A673 (cell line): ENCODE results near the gene LSM6.

ENCODE experiments used
- EZH2 ChIP-seq: fragments of 200-600 bp; sonication (generic); IDR thresholded peaks from 2 replicates; pipeline ENCODE4 v1.6.1; 2017; ENCODE audit warnings: borderline replicate concordance, low read depth, mild to moderate bottlenecking, mixed read lengths, antibody characterized with exemption, low read length; ENCODE audit not compliant: poor library complexity, severe bottlenecking
- TF ChIP-seq, protein P1 (sequence below): fragments of 300-800, 200-600 bp; sonication (generic); conservative IDR thresholded peaks from 2 replicates; pipeline ENCODE4 v1.5.1; 2017; ENCODE audit warnings: low read depth, mild to moderate bottlenecking, antibody characterized with exemption, low read length, moderate library complexity, mixed read lengths

DNA sequence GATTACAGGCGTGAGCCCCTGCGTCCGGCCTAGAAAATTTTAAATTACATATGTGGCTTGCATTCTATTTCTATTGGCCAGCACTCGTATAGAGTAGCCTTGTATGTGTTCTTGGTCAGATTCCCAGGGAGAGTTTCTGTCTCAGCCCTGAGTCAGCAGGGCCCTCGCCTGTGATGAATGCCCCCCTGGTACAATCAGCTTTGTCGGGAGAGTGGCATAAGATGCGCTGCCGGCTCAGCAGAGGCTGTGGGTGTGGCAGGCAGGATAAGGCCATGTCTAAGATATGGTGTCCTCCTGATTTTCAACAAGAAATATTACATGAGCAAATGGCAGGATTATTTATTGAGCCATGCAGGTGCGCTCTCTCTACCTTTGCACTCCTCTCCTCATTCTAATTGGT lies 37.3 kb downstream of the LSM6 start:
- TF ChIP-seq, protein P1, sequence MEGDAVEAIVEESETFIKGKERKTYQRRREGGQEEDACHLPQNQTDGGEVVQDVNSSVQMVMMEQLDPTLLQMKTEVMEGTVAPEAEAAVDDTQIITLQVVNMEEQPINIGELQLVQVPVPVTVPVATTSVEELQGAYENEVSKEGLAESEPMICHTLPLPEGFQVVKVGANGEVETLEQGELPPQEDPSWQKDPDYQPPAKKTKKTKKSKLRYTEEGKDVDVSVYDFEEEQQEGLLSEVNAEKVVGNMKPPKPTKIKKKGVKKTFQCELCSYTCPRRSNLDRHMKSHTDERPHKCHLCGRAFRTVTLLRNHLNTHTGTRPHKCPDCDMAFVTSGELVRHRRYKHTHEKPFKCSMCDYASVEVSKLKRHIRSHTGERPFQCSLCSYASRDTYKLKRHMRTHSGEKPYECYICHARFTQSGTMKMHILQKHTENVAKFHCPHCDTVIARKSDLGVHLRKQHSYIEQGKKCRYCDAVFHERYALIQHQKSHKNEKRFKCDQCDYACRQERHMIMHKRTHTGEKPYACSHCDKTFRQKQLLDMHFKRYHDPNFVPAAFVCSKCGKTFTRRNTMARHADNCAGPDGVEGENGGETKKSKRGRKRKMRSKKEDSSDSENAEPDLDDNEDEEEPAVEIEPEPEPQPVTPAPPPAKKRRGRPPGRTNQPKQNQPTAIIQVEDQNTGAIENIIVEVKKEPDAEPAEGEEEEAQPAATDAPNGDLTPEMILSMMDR, result no peak
- TF ChIP-seq EZH2, result no peak
